ENCODE measurements around the gene CYP11A1.

CYP11A1 gene

DNA sequence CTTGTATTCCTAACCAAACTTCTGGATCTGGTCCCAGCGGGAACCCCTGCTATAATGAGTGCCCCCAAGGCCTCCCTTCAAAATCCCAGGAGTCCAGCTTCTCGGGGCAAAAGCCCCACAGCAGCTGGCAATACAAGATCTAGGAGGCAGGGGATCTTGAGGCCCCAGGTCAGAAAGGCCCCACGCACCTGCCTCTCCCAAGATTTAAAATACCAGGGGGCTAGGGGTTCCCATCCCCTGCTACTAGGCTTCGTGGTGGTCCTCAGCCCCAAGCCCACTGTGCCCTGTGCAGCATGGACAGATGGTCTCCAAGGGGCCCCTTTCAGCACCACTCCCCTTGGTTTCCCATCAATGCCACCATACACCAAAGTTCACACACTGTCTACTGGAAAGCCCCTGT is 15.8 kb upstream of the CYP11A1 start:
- ATAC-seq (ENCODE audit: low read depth): no peak

DNA sequence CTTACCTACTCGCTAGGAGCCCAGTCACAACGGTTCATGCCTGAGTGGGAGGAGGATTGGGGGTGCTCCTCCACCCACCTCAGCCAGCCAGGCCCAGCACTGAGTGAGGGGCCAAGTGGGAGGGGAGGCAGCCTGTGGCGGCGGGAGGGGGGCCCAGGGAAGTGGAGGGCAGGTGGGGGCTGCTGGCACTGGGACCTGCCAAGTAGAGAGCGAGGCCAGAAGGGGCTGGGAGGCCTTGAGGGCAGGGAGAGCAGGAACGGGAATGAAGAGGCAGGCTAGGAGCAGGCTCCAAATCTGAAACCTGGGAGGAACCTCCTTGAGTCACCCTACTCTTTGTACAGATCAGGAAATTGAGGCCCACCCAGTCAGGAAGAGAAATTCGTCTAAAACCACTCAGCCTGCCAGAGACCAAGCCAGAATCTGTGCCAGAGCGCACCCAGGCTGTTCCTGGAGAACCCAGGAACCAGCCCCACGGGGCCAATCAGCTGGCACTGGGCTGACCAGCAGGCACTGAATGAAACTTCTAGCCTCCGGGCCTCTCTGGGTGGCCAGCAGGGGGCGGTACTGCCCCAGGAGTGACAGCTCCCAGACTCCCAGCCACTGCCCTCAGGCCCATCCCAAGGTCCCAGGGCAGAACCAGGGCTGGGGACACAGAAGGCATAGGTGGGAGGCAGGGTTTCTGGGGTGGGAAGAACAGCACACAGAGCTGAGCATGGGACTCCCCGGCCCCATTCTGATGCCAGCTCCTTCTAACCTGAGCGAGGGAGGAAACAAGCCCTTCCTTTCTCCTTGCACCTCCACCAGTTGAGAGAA is 14.8 kb upstream of the CYP11A1 start:
- peak; percentile 100 for TF ChIP-seq CTCF (IDR thresholded peaks at IDR 0.05; ENCODE audit: poor library complexity, severe bottlenecking)
- Histone ChIP-seq H3K4me1 (ENCODE audit: insufficient read depth, poor library complexity, severe bottlenecking) (peaks cover 41% of the 10 kb centered on the region), H3K27ac (ENCODE audit: poor library complexity, severe bottlenecking) (peak overlapping the region; percentile 99), H3K36me3 (ENCODE audit: low read depth) (no peaks in the 10 kb centered on the region), H3K9me3 (ENCODE audit: severe bottlenecking) (no peaks in the 10 kb centered on the region), H3K4me3 (ENCODE audit: severe bottlenecking) (no peak overlapping the region), H3K27me3 (ENCODE audit: insufficient read depth, poor library complexity, severe bottlenecking) (no peaks in the 10 kb centered on the region)
- peak; percentile 91 for DNase-seq (ENCODE audit: low spot score)
- ATAC-seq (ENCODE audit: low read depth): peak; percentile 61

More for the DNA sequence above, 15.8 kb upstream of the CYP11A1 start:
- no peak for TF ChIP-seq CTCF (IDR thresholded peaks at IDR 0.05; ENCODE audit: poor library complexity, severe bottlenecking)
- H3K27ac ChIP-seq (ENCODE audit: poor library complexity, severe bottlenecking): peak overlapping the region; percentile 99
- no peaks in the 10 kb centered on the region for H3K36me3 ChIP-seq (ENCODE audit: low read depth)
- peaks cover 46% of the 10 kb centered on the region for H3K4me1 ChIP-seq (ENCODE audit: insufficient read depth, poor library complexity, severe bottlenecking)
- H3K9me3 ChIP-seq (ENCODE audit: severe bottlenecking): no peaks in the 10 kb centered on the region
- no peak overlapping the region for H3K4me3 ChIP-seq (ENCODE audit: severe bottlenecking)
- DNase-seq (ENCODE audit: low spot score): no peak
- H3K27me3 ChIP-seq (ENCODE audit: insufficient read depth, poor library complexity, severe bottlenecking): no peaks in the 10 kb centered on the region

DNA sequence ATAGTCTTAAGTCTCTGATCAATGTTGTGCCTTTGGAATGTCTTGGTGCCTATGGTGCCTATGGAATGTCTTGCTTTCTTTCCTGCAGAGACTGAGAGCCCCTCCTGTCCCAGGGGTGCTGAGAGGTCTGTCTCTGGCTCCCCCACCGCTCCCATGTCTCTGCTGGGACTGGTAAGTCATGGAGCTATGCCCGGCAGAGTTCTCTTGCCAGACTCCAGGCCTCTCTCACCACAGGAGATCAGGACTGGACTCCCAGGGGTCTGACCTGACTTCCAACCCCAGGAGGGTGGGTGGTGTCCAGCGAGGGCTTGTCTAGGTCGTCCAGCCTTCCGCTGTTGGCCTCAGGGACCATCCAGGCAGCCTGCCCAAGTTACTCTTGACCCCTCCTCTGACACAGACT is 14.0 kb upstream of the CYP11A1 start:
- no peak for TF ChIP-seq CTCF (IDR thresholded peaks at IDR 0.05; ENCODE audit: poor library complexity, severe bottlenecking)
- ATAC-seq (ENCODE audit: low read depth): no peak
- Histone ChIP-seq H3K4me1 (ENCODE audit: insufficient read depth, poor library complexity, severe bottlenecking) (peaks cover 37% of the 10 kb centered on the region), H3K36me3 (ENCODE audit: low read depth) (no peaks in the 10 kb centered on the region), H3K9me3 (ENCODE audit: severe bottlenecking) (no peaks in the 10 kb centered on the region), H3K27me3 (ENCODE audit: insufficient read depth, poor library complexity, severe bottlenecking) (no peaks in the 10 kb centered on the region), H3K4me3 (ENCODE audit: severe bottlenecking) (no peak overlapping the region), H3K27ac (ENCODE audit: poor library complexity, severe bottlenecking) (peak overlapping the region; percentile 99)
- DNase-seq (ENCODE audit: low spot score): no peak

- Histone ChIP-seq H3K27me3 (ENCODE audit: insufficient read depth, poor library complexity, severe bottlenecking) (no peaks in the 10 kb centered on the region), H3K4me3 (ENCODE audit: severe bottlenecking) (no peak overlapping the region), H3K4me1 (ENCODE audit: insufficient read depth, poor library complexity, severe bottlenecking) (peaks cover 33% of the 10 kb centered on the region), H3K36me3 (ENCODE audit: low read depth) (no peaks in the 10 kb centered on the region), H3K9me3 (ENCODE audit: severe bottlenecking) (no peaks in the 10 kb centered on the region), H3K27ac (ENCODE audit: poor library complexity, severe bottlenecking) (no peak overlapping the region)
- ATAC-seq (ENCODE audit: low read depth): no peak
- no peak for TF ChIP-seq CTCF (IDR thresholded peaks at IDR 0.05; ENCODE audit: poor library complexity, severe bottlenecking)
- no peak for DNase-seq (ENCODE audit: low spot score)
These were observed 13.7 kb upstream of the CYP11A1 start for GRCh38 chr15:74381190-74381453.
